ENCODE measurements around the gene CHAMP1.

Gene CHAMP1, protein sequence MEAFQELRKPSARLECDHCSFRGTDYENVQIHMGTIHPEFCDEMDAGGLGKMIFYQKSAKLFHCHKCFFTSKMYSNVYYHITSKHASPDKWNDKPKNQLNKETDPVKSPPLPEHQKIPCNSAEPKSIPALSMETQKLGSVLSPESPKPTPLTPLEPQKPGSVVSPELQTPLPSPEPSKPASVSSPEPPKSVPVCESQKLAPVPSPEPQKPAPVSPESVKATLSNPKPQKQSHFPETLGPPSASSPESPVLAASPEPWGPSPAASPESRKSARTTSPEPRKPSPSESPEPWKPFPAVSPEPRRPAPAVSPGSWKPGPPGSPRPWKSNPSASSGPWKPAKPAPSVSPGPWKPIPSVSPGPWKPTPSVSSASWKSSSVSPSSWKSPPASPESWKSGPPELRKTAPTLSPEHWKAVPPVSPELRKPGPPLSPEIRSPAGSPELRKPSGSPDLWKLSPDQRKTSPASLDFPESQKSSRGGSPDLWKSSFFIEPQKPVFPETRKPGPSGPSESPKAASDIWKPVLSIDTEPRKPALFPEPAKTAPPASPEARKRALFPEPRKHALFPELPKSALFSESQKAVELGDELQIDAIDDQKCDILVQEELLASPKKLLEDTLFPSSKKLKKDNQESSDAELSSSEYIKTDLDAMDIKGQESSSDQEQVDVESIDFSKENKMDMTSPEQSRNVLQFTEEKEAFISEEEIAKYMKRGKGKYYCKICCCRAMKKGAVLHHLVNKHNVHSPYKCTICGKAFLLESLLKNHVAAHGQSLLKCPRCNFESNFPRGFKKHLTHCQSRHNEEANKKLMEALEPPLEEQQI

DNA sequence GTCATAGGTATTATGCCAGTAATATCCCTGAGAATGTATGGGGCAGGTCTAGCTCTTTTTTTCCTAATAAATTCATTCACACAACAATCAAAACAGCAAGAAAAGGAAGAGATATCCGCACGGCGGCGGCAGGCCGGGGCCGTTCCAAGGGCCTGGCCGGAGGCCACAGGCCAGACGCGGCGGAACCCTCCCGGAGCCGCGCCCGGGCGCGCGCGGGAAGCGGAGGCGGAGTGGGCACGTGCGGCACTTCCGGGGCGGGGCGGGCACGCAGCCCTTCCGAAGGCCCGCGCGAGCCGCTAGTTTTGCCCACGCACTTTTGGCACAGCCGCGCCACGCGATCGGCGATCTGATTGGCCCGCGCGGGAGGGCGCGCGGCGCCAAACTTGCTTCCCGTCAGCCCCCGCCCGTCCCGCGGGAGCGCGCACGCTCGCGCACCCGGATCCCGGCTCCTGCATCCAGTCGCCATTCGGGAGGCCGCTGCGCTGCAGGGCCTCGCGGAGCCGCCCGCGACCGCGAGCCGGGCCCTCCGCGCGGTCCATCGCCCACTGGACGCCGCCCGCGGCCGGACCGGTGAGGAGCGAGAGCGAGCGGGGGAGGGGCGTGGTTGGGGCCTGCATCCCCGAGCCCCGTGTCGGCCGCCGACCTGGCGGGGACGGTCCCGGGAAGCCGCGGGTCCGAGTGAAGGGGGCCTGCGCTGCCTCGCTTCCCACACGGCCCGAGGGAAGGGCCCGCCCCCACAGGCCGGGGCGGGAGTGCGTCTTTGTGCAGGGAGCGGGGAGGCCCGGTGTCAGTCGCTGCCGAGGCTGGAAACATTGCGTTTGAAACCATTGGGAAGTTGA is at the start of gene CHAMP1:
Gene CHAMP1, plus strand, starts transcription at position 430 of the 839 bp plus-strand sequence. CDS start 9,340 bp downstream, outside the sequence.
- peak; percentile 78 for DNase-seq (ENCODE audit: low read depth)
- H3K4me3 ChIP-seq (ENCODE audit: control insufficient read depth, low read depth, low read length) = peak within 1 kb of the TSS; percentile 70
- TF ChIP-seq CTCF (IDR thresholded peaks at IDR 0.05; ENCODE audit: control insufficient read depth, insufficient read depth, low read depth, low read length, missing control alignments) = no peak

GRCh38 chr13:114264886-114265611 is 49.3 kb upstream of the CHAMP1 start:
- DNase-seq (ENCODE audit: low read depth) = peak; percentile 44
- no peak for TF ChIP-seq CTCF (IDR thresholded peaks at IDR 0.05; ENCODE audit: control insufficient read depth, insufficient read depth, low read depth, low read length, missing control alignments)

GRCh38 chr13:114266241-114266640 is 48.1 kb upstream of the CHAMP1 start:
- TF ChIP-seq CTCF (IDR thresholded peaks at IDR 0.05; ENCODE audit: control insufficient read depth, insufficient read depth, low read depth, low read length, missing control alignments) = no peak
- H3K4me3 ChIP-seq (ENCODE audit: control insufficient read depth, low read depth, low read length) = no peak overlapping the region

More at GRCh38 chr13:114264886-114265611, 49.3 kb upstream of the CHAMP1 start:
- H3K4me3 ChIP-seq (ENCODE audit: control insufficient read depth, low read depth, low read length) = no peak overlapping the region

DNA sequence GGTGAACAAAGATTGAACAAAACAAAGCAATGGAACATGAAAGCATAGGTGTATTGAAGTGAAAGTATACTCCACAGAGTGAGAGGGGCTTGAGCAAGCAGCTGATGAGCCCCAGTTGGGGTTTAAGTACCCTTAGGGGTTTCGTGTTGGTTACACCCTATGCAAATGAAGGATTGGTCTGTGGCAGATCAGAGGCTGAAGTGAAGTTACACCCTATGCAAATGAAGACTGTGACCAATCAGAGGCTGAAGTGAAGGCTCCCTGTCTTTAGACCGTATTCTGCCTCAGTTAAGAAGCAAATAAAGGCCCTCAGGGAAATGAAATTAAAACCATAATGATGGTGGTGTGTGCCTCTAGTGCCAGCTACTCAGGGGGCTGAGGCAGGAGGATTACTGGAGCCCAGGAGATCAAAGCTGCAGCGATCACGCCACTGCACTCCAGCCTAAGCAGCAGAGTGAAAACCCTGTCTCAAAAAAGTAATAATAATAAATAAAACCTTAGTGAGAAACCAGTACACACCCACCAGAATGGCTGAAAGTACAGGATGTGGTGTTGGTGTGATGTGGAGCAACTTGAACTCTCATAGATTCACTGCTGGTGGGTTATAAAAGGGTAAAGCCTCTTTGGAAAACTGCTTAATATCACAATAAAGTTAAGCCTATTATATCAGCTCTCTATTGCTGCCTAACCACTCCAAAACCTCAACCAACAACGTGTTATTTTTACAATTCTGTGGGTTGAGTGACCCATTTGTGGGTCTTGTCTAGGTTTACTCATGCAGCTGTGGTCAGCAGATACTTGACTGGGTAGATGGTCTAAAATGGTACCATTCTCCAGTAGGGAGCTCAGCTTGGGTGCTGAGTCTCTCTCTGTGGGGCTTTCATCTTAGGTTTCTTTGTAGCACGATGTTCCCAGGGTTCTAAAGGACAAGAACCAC is 45.7 kb upstream of the CHAMP1 start:
- no peak overlapping the region for H3K4me3 ChIP-seq (ENCODE audit: control insufficient read depth, low read depth, low read length)
- DNase-seq (ENCODE audit: low read depth) = no peak
- TF ChIP-seq CTCF (IDR thresholded peaks at IDR 0.05; ENCODE audit: control insufficient read depth, insufficient read depth, low read depth, low read length, missing control alignments) = no peak

More at GRCh38 chr13:114266241-114266640, 48.1 kb upstream of the CHAMP1 start:
- DNase-seq (ENCODE audit: low read depth) = no peak

DNA sequence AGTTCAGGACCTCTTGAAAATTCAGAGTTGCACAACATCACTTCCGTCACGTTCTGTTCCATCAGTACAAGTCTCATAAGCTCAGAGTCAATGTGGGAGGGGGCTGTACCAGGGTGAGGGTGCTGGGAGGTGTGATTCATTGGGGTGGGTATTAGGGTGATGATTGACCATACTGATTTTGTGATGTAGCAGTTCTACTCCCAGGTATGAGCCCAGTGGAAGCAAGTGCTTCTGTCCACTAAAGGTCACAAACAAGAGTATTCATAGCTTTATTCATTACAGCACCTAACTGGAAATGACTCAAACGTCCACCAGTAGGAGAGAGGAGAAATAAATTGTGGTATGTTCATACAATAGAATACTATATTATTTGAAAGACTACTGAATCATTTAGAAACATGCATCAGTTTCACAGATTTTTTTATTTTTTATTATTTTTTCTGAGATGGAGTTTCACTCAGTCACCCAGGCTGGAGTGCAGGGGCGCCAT is 45.0 kb upstream of the CHAMP1 start:
- no peak for DNase-seq (ENCODE audit: low read depth)
- no peak overlapping the region for H3K4me3 ChIP-seq (ENCODE audit: control insufficient read depth, low read depth, low read length)
- TF ChIP-seq CTCF (IDR thresholded peaks at IDR 0.05; ENCODE audit: control insufficient read depth, insufficient read depth, low read depth, low read length, missing control alignments) = no peak

Data from AG09309 (cell line).